GM19043 (cell line): ENCODE results near the gene EIF1.

Experiments
- ATAC-seq: cut with Tn5 transposase; IDR thresholded peaks from one replicate; pipeline ENCODE4 v1.9.1; 2021; ENCODE audit warnings: low read depth; ENCODE audit not compliant: unreplicated experiment

EIF1 gene

GRCh38 chr17:41731836-41732235 is 43.2 kb downstream of the EIF1 start:
- ATAC-seq = no peak

GRCh38 chr17:41733348-41734138 is 44.9 kb downstream of the EIF1 start:
- no peak for ATAC-seq

GRCh38 chr17:41734139-41734948 is 45.7 kb downstream of the EIF1 start, which contains the start of gene HAP1:
TSS of gene HAP1 (minus strand) at chr17:41734643. CDS start at chr17:41734634, 9 bp downstream.
- ATAC-seq = no peak

DNA sequence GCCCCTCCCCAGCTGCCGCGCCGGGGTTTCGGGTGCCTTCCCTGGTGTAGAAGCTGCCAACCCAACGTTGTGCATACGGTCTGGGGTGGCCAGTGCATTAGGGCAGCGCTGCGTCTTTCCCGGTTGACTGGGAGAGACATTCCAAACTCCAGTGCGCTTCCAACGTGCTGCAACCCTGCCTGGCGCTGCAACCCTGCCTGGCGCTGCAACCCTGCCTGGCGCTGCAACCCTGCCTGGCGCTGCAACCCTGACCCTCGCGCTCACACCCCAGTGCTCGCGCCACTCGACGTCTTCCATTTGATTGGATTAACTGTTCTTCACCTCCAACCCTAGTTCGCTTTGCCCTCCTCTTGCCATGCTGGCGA is 46.2 kb downstream of the EIF1 start:
- no peak for ATAC-seq

- no peak for ATAC-seq
Observed at GRCh38 chr17:41735744-41736143, 47.1 kb downstream of the EIF1 start.

- ATAC-seq = no peak
Observed at GRCh38 chr17:41736983-41737679, 48.4 kb downstream of the EIF1 start.

GRCh38 chr17:41737680-41738023 is 49.0 kb downstream of the EIF1 start:
- no peak for ATAC-seq

DNA sequence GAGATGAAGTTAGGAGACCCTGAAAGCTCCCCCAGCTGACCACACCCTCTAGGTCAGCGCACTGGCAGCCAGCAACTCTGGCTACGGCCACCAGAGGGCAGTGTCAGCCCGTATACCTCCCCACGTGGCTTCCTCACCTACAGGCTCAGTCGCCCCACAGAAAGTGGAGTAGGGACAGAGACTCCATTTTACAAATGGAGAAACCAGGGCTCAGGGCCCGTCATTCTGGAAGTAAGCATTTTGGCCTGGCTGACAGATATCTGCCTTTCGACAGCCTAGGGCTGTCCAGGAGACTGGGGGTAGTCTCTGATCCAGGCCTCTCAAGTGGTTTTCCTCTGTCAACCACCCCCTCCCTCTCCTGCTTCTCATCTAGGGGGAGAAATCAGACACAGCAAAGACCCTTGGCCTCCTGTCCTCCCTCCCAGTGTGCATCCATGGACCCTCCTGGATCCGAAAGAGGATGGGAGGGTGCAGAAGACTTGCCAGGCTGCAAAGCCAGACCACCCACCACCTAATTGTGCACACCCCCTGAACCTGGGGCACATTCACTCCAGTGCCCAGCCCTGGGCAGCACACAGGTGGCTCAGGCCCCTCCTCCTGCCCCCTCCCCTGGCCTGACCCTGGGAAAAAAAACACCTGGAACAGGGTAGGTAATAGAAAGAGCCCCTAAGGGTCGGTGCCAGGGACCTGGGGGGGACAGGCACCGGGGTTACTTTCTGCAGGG is 49.6 kb downstream of the EIF1 start:
- no peak for ATAC-seq

DNA sequence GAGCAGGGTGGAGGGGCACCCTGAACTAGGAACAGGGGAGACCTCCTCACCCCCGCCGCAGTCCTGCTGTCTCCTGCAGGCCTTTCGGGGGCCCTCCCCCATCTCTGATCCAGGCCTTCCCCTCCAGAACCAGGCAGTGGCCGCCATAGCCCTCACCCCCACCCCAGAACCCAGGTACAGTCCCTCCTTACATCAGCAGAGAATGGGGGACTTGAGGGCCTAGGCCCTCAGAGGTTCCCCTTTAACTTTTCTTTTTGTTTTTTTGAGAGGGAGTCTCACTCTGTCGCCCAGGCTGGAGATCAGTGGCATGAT is 50.1 kb downstream of the EIF1 start:
- no peak for ATAC-seq

DNA sequence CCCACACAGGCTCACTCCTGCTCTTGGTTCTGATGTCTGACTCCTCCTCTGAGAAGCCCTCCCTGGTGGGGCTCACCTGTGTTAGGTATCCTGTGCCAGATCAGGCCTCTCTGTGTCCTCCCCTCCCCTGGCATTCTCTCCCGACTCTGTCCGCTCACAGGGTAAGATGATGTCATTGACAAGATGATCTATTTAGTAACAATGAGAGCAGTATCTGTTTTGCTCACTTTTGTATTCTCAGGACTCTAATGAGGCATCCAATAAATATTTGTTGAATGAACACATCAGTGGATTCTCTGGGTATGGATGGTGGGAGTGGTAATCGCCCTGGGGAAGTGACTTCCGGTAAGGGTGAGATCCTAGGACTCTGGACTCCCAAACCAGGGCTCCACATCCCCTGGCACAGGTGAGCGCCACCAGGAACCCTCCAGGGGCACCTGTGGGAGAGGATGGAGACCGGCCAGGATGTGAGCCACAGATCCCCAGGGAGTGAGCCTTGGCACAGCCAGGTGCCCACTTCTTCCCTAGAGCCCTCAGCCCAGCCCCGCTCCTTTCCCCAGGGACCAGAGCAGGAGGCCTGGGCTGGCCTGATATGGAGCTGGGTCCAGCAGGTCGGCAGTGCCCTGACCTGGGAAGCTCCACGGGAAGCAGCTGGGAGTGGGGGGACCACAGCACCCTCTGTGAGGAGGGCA is 51.1 kb downstream of the EIF1 start:
- ATAC-seq = no peak

GRCh38 chr17:41740506-41740905 is 51.8 kb downstream of the EIF1 start:
- ATAC-seq = no peak

- ATAC-seq = no peak
Observed at GRCh38 chr17:41741709-41742108, 53.0 kb downstream of the EIF1 start.
